GM23338 (cell line): ENCODE results near the gene GRB14.

Experiments
- CREB1 ChIP-seq: fragments of 250-450 bp; sonication (Bioruptor Pico); IDR thresholded peaks from 2 replicates; pipeline ENCODE4 v1.5.0; 2020; ENCODE audit warnings: low read depth, mild to moderate bottlenecking, moderate library complexity
- EZH2 ChIP-seq: fragments of 200-600 bp; sonication (generic); IDR thresholded peaks from one replicate; pipeline ENCODE4 v1.8.0; 2017; ENCODE audit warnings: antibody characterized with exemption, mild to moderate bottlenecking, low read depth; ENCODE audit not compliant: unreplicated experiment
- EZH2phosphoT487 ChIP-seq: fragments of 200-600 bp; sonication (generic); IDR thresholded peaks from one replicate; pipeline ENCODE4 v1.8.1; 2018; ENCODE audit warnings: antibody characterized with exemption; ENCODE audit not compliant: unreplicated experiment
- JUNB ChIP-seq: IDR thresholded peaks from one replicate; pipeline ENCODE4 v1.6.1; 2016; ENCODE audit warnings: antibody characterized with exemption; ENCODE audit not compliant: unreplicated experiment
- NANOG ChIP-seq: IDR thresholded peaks from 2 replicates; pipeline ENCODE4 v1.6.1; 2016; ENCODE audit warnings: antibody characterized with exemption, borderline replicate concordance
- POLR2AphosphoS5 ChIP-seq: IDR thresholded peaks from 2 replicates; pipeline ENCODE4 v1.6.1; 2016; ENCODE audit warnings: antibody characterized with exemption, low read depth
- STAT1 ChIP-seq: IDR thresholded peaks from one replicate; pipeline ENCODE4 v1.6.1; 2016; ENCODE audit warnings: antibody characterized with exemption; ENCODE audit not compliant: unreplicated experiment
- ZNF114 ChIP-seq: fragments of 250-450 bp; sonication (Bioruptor Pico); IDR thresholded peaks from 2 replicates; pipeline ENCODE4 v1.5.0; 2020; ENCODE audit warnings: mild to moderate bottlenecking, moderate library complexity
- TF ChIP-seq, protein P1 (sequence below), 2 experiments: fragments of 200-600 bp in 1 of 2; sonication (generic) in 1 of 2; conservative IDR thresholded peaks; 2 replicates each; pipeline versions ENCODE4 v1.5.1 to v1.6.1; 2016 to 2017; ENCODE audit warnings: antibody characterized with exemption in 2 of 2, low read depth in 2 of 2, mild to moderate bottlenecking in 2 of 2, moderate library complexity in 1 of 2
- TF ChIP-seq, protein P2 (sequence below): IDR thresholded peaks from one replicate; pipeline ENCODE4 v1.6.1; 2018; ENCODE audit warnings: antibody characterized with exemption; ENCODE audit not compliant: unreplicated experiment
- TF ChIP-seq, protein P3 (sequence below): fragments of 250-450 bp; sonication (Bioruptor Pico); IDR thresholded peaks from 2 replicates; pipeline ENCODE4 v1.5.0; 2020; ENCODE audit warnings: mild to moderate bottlenecking, moderate library complexity
- TF ChIP-seq, protein P4 (sequence below): IDR thresholded peaks from 2 replicates; pipeline ENCODE4 v1.6.1; 2016; ENCODE audit warnings: antibody characterized with exemption

DNA sequence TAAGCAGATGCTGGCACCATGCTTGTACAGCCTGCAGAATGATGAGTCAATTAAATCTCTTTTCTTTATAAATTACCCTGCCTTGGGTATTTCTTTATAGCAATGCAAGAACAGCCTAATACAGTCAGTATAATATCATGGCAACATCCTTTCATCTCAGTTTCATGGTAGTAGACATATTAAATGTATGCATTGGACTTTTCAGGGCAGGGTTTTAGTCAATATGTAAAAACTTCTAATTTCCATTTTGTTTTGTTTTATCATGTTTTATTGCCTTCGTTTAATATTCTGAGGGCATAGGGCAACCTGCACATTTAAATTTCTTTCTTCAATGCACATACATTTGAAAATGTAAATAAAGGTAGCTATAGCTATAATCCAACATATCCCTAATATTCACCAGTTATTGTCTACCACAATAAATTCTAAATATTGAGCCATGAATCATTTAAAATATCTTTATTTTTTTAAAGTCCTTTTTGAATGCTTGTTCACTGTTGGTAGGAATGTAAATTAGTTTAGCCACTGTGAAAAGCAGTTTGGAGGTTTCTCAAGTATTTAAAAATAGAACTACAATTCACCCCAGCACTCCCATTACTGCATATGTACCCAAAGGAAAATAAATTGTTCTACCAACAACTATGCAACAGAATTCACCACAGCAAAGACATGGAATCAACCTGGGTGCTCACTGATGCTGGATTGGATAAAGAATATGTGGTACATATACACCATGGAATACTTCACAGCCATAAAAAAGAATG is 41.8 kb upstream of the GRB14 start:
- TF ChIP-seq JUNB (no peak), EZH2 (no peak), EZH2phosphoT487 (no peak), NANOG (no peak), STAT1 (no peak), ZNF114 (CRISPR knock-in tag) (no peak), CREB1 (CRISPR knock-in tag) (no peak), POLR2AphosphoS5 (no peak)
- TF ChIP-seq, protein P1, sequence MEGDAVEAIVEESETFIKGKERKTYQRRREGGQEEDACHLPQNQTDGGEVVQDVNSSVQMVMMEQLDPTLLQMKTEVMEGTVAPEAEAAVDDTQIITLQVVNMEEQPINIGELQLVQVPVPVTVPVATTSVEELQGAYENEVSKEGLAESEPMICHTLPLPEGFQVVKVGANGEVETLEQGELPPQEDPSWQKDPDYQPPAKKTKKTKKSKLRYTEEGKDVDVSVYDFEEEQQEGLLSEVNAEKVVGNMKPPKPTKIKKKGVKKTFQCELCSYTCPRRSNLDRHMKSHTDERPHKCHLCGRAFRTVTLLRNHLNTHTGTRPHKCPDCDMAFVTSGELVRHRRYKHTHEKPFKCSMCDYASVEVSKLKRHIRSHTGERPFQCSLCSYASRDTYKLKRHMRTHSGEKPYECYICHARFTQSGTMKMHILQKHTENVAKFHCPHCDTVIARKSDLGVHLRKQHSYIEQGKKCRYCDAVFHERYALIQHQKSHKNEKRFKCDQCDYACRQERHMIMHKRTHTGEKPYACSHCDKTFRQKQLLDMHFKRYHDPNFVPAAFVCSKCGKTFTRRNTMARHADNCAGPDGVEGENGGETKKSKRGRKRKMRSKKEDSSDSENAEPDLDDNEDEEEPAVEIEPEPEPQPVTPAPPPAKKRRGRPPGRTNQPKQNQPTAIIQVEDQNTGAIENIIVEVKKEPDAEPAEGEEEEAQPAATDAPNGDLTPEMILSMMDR (conservative IDR thresholded peaks at IDR 0.05; ENCODE audit: low read depth in 2 of 2) = no peak
- TF ChIP-seq, protein P2, sequence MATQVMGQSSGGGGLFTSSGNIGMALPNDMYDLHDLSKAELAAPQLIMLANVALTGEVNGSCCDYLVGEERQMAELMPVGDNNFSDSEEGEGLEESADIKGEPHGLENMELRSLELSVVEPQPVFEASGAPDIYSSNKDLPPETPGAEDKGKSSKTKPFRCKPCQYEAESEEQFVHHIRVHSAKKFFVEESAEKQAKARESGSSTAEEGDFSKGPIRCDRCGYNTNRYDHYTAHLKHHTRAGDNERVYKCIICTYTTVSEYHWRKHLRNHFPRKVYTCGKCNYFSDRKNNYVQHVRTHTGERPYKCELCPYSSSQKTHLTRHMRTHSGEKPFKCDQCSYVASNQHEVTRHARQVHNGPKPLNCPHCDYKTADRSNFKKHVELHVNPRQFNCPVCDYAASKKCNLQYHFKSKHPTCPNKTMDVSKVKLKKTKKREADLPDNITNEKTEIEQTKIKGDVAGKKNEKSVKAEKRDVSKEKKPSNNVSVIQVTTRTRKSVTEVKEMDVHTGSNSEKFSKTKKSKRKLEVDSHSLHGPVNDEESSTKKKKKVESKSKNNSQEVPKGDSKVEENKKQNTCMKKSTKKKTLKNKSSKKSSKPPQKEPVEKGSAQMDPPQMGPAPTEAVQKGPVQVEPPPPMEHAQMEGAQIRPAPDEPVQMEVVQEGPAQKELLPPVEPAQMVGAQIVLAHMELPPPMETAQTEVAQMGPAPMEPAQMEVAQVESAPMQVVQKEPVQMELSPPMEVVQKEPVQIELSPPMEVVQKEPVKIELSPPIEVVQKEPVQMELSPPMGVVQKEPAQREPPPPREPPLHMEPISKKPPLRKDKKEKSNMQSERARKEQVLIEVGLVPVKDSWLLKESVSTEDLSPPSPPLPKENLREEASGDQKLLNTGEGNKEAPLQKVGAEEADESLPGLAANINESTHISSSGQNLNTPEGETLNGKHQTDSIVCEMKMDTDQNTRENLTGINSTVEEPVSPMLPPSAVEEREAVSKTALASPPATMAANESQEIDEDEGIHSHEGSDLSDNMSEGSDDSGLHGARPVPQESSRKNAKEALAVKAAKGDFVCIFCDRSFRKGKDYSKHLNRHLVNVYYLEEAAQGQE = no peak
- TF ChIP-seq, protein P3, sequence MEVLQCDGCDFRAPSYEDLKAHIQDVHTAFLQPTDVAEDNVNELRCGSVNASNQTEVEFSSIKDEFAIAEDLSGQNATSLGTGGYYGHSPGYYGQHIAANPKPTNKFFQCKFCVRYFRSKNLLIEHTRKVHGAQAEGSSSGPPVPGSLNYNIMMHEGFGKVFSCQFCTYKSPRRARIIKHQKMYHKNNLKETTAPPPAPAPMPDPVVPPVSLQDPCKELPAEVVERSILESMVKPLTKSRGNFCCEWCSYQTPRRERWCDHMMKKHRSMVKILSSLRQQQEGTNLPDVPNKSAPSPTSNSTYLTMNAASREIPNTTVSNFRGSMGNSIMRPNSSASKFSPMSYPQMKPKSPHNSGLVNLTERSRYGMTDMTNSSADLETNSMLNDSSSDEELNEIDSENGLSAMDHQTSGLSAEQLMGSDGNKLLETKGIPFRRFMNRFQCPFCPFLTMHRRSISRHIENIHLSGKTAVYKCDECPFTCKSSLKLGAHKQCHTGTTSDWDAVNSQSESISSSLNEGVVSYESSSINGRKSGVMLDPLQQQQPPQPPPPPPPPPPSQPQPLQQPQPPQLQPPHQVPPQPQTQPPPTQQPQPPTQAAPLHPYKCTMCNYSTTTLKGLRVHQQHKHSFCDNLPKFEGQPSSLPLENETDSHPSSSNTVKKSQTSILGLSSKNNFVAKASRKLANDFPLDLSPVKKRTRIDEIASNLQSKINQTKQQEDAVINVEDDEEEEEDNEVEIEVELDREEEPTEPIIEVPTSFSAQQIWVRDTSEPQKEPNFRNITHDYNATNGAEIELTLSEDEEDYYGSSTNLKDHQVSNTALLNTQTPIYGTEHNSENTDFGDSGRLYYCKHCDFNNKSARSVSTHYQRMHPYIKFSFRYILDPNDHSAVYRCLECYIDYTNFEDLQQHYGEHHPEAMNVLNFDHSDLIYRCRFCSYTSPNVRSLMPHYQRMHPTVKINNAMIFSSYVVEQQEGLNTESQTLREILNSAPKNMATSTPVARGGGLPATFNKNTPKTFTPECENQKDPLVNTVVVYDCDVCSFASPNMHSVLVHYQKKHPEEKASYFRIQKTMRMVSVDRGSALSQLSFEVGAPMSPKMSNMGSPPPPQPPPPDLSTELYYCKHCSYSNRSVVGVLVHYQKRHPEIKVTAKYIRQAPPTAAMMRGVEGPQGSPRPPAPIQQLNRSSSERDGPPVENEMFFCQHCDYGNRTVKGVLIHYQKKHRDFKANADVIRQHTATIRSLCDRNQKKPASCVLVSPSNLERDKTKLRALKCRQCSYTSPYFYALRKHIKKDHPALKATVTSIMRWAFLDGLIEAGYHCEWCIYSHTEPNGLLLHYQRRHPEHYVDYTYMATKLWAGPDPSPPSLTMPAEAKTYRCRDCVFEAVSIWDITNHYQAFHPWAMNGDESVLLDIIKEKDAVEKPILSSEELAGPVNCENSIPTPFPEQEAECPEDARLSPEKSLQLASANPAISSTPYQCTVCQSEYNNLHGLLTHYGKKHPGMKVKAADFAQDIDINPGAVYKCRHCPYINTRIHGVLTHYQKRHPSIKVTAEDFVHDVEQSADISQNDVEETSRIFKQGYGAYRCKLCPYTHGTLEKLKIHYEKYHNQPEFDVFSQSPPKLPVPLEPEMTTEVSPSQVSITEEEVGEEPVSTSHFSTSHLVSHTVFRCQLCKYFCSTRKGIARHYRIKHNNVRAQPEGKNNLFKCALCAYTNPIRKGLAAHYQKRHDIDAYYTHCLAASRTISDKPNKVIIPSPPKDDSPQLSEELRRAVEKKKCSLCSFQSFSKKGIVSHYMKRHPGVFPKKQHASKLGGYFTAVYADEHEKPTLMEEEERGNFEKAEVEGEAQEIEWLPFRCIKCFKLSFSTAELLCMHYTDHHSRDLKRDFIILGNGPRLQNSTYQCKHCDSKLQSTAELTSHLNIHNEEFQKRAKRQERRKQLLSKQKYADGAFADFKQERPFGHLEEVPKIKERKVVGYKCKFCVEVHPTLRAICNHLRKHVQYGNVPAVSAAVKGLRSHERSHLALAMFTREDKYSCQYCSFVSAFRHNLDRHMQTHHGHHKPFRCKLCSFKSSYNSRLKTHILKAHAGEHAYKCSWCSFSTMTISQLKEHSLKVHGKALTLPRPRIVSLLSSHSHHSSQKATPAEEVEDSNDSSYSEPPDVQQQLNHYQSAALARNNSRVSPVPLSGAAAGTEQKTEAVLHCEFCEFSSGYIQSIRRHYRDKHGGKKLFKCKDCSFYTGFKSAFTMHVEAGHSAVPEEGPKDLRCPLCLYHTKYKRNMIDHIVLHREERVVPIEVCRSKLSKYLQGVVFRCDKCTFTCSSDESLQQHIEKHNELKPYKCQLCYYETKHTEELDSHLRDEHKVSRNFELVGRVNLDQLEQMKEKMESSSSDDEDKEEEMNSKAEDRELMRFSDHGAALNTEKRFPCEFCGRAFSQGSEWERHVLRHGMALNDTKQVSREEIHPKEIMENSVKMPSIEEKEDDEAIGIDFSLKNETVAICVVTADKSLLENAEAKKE (CRISPR knock-in tag) = no peak
- TF ChIP-seq, protein P4, sequence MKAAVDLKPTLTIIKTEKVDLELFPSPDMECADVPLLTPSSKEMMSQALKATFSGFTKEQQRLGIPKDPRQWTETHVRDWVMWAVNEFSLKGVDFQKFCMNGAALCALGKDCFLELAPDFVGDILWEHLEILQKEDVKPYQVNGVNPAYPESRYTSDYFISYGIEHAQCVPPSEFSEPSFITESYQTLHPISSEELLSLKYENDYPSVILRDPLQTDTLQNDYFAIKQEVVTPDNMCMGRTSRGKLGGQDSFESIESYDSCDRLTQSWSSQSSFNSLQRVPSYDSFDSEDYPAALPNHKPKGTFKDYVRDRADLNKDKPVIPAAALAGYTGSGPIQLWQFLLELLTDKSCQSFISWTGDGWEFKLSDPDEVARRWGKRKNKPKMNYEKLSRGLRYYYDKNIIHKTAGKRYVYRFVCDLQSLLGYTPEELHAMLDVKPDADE = no peak
